K562 (cell line): ENCODE data around the gene POLR2L. TPM values are rescaled to one million over a fixed set of nuclear protein-coding genes. Genes with fewer than 3 reads are reported as not detected.

Experiments
- ATAC-seq: fragments of 200-7000 bp; cut with Tn5 transposase; 3 replicates; pipeline ENCODE4 v1.9.1; 2020; ENCODE audit warnings: moderate library complexity
- BruUV-seq: library from RNA; stranded (reverse); fragments of 400-500 nt; replicated peaks from 2 replicates; lab custom pipeline; 2021; lab: Mats Ljungman, UMichigan
- CTCF ChIA-PET: fragments of 300-600 bp; formaldehyde crosslinking; extraction: SDS; loops from one replicate; lab custom pipeline; 2021; ENCODE audit warnings: low intra/inter-chr PET ratio; lab: Yijun Ruan, JAX
- POLR2A ChIA-PET: fragments of 300-600, 350-650 bp; sonication (Branson Sonifier 250); formaldehyde crosslinking; extraction: SDS; loops from one replicate; lab custom pipeline; 2021; ENCODE audit warnings: antibody characterized with exemption, inconsistent platforms; lab: Yijun Ruan, JAX
- DNase-seq, 4 experiments: peaks; one replicate each; pipeline versions ENCODE4 v3.0.0 to v3.0.0-alpha.2; 2011 to 2018; ENCODE audit warnings: low spot score in 3 of 4, mixed read lengths in 3 of 4; ENCODE audit errors: extremely low read depth in 1 of 4
- FAIRE-seq: peaks from 2 replicates; lab custom pipeline; 2011; peaks lifted over from hg19 to GRCh38; lab: Jason Lieb, UNC
- H2AFZ ChIP-seq: 2 replicates; pipeline ENCODE4 v1.6.0; 2011; ENCODE audit warnings: low read depth, low read length, control low read depth, inconsistent platforms
- H3K27ac ChIP-seq: fragments of 200-600 bp; 3 replicates; pipeline ENCODE4 v1.8.0; 2011; ENCODE audit warnings: low read depth, mild to moderate bottlenecking, control low read depth, inconsistent platforms, low read length, moderate library complexity, mixed read lengths; ENCODE audit errors: extremely low read depth
- H3K27me3 ChIP-seq, 2 experiments: fragments of 300-600 bp in 1 of 2; 2 replicates in 1 of 2; 3 replicates in 1 of 2; pipeline versions ENCODE4 v1.6.0 to v1.8.0; 2011; ENCODE audit warnings: inconsistent platforms in 2 of 2, low read length in 2 of 2, mild to moderate bottlenecking in 1 of 2, mixed read lengths in 1 of 2, moderate library complexity in 1 of 2; ENCODE audit not compliant: control insufficient read depth in 2 of 2, insufficient read depth in 2 of 2
- H3K36me3 ChIP-seq: fragments of 300-600 bp; 3 replicates; pipeline ENCODE4 v1.8.0; 2011; ENCODE audit warnings: mild to moderate bottlenecking, low read length, inconsistent platforms; ENCODE audit not compliant: control insufficient read depth, insufficient read depth
- H3K4me1 ChIP-seq, 2 experiments: fragments of 200-600 bp in 1 of 2; replicated peaks in 1 of 2; 2 replicates in 1 of 2; 3 replicates in 1 of 2; pipeline versions ENCODE4 v1.5.1 to v1.8.0; 2011; ENCODE audit warnings: inconsistent platforms in 2 of 2, low read length in 2 of 2, mild to moderate bottlenecking in 1 of 2, mixed read lengths in 1 of 2, moderate library complexity in 1 of 2; ENCODE audit not compliant: control insufficient read depth in 2 of 2, insufficient read depth in 2 of 2
- H3K4me2 ChIP-seq: 2 replicates; pipeline ENCODE4 v1.6.1; 2011; ENCODE audit warnings: low read length, control low read depth, inconsistent platforms, mixed read lengths; ENCODE audit not compliant: insufficient read depth
- H3K4me3 ChIP-seq: fragments of 200-600 bp; sonication (generic), shearing (Covaris generic); 2 replicates; pipeline ENCODE4 v1.5.1; 2016; ENCODE audit warnings: control low read depth, inconsistent platforms
- H3K79me2 ChIP-seq: fragments of 200-600 bp; 3 replicates; pipeline ENCODE4 v1.8.0; 2011; ENCODE audit warnings: low read length, inconsistent platforms; ENCODE audit not compliant: control insufficient read depth, insufficient read depth
- H3K9ac ChIP-seq, 2 experiments: 2 replicates each; pipeline versions ENCODE4 v1.6.0 to v1.6.1; 2011; ENCODE audit warnings: low read depth in 2 of 2, low read length in 2 of 2, control low read depth in 1 of 2, inconsistent platforms in 1 of 2, mild to moderate bottlenecking in 1 of 2, mixed read lengths in 1 of 2; ENCODE audit not compliant: insufficient read depth in 1 of 2
- H3K9me1 ChIP-seq: one replicate; pipeline ENCODE4 v1.6.0; 2011; ENCODE audit warnings: inconsistent platforms, mild to moderate bottlenecking, low read length, moderate library complexity; ENCODE audit not compliant: control insufficient read depth, insufficient read depth
- H3K9me3 ChIP-seq: replicated peaks from 2 replicates; pipeline ENCODE4 v1.5.1; 2011; ENCODE audit warnings: low read depth, low read length, inconsistent platforms; ENCODE audit not compliant: control insufficient read depth, insufficient read depth
- H4K20me1 ChIP-seq: replicated peaks from 2 replicates; pipeline ENCODE4 v1.6.1; 2011; ENCODE audit warnings: low read length, inconsistent platforms, mixed read lengths; ENCODE audit not compliant: control insufficient read depth, insufficient read depth
- CHD2 ChIP-seq: IDR thresholded peaks from 2 replicates; pipeline ENCODE4 v1.6.1; 2011; ENCODE audit warnings: low read depth, low read length
- CTBP1 ChIP-seq: fragments of 450-650 bp; IDR thresholded peaks from 2 replicates; pipeline ENCODE4 v1.6.1; 2016; ENCODE audit warnings: borderline replicate concordance
- FOS ChIP-seq: IDR thresholded peaks from 3 replicates; pipeline ENCODE4 v1.6.1; 2011; ENCODE audit not compliant: insufficient read length; ENCODE audit errors: extremely low read depth
- FOXP4 ChIP-seq: sonication (generic); formaldehyde crosslinking; IDR thresholded peaks from 2 replicates; pipeline ENCODE4 v1.8.0; 2022; ENCODE audit warnings: mild to moderate bottlenecking, missing genetic modification reagents, borderline replicate concordance
- IRF9 ChIP-seq: fragments of 450-650 bp; IDR thresholded peaks from 2 replicates; pipeline ENCODE4 v1.6.1; 2016; ENCODE audit warnings: missing biosample characterization, missing genetic modification characterization
- MCM3 ChIP-seq: fragments of 450-650 bp; IDR thresholded peaks from 2 replicates; pipeline ENCODE4 v1.6.1; 2016
- NR2C2 ChIP-seq, 2 experiments: fragments of 200-800 bp in 1 of 2; sonication (Bioruptor generic) in 1 of 2; sonication (generic) in 1 of 2; formaldehyde crosslinking in 1 of 2; IDR thresholded peaks; 2 replicates each; pipeline versions ENCODE4 v1.6.1 to v1.8.0; 2016 to 2022; ENCODE audit warnings: mild to moderate bottlenecking in 1 of 2, missing compliant biosample characterization in 1 of 2, missing genetic modification characterization in 1 of 2, missing genetic modification reagents in 1 of 2
- SMC3 ChIP-seq: conservative IDR thresholded peaks from 2 replicates; pipeline ENCODE4 v1.6.1; 2011; ENCODE audit warnings: low read depth, low read length, improper control_type of control experiment; ENCODE audit not compliant: insufficient read depth
- ZNF398 ChIP-seq: fragments of 250-450 bp; sonication (Bioruptor Pico); IDR thresholded peaks from 2 replicates; pipeline ENCODE4 v1.8.0; 2021; ENCODE audit warnings: moderate library complexity, mild to moderate bottlenecking, inconsistent platforms
- ZNF609 ChIP-seq: sonication (generic); formaldehyde crosslinking; IDR thresholded peaks from 2 replicates; pipeline ENCODE4 v1.8.1; 2023; ENCODE audit warnings: missing genetic modification reagents, mild to moderate bottlenecking, borderline replicate concordance
- WGBS: fragments of 100-300 bp; shearing (Covaris generic); methylation state at CpG from one replicate; pipeline ENCODE4 v1.1.6; 2016; ENCODE audit warnings: low coverage, mixed read lengths; ENCODE audit not compliant: insufficient coverage; ENCODE audit errors: missing lambda C conversion rate; 5-methylcytosine and 5-hydroxymethylcytosine counted together
- in situ Hi-C: fragments of 300-500 bp; cut with MboI; formaldehyde crosslinking; loops from 4 replicates; pipeline ENCODE4 v1.15.0; 2018; ENCODE audit warnings: inconsistent platforms, mixed read lengths
- intact Hi-C: fragments of 100-400 bp; cut with micrococcal nuclease; formaldehyde crosslinking; loops from 2 replicates; pipeline ENCODE4 v1.14.2; 2022
- polyA plus RNA-seq, 8 experiments: library from polyadenylated mRNA; depleted of rRNA in 4 of 8; stranded (reverse) in 5 of 8; unstranded in 3 of 8; fragments of >200 nt; fragmentation: Nextera tagmentation in 2 of 8; fragmentation: Illumina TruSeq in 1 of 8; extraction: Ambion mirVana in 2 of 8; extraction: Trizol in 1 of 8; gene quantifications; 2 replicates each; pipeline versions ENCODE4 v1.2.1 to v1.2.3, GENCODE V29; 2011 to 2014; ENCODE audit warnings: inconsistent platforms in 1 of 8, missing spikeins in 1 of 8
- total RNA-seq, 7 experiments: library from RNA; depleted of rRNA in 6 of 7; stranded (reverse); fragments of >200 nt in 6 of 7; fragmentation: Illumina TruSeq in 2 of 7; extraction: Trizol in 2 of 7; gene quantifications; 2 replicates each; pipeline versions ENCODE4 v1.2.1 to v1.2.3, GENCODE V29; 2011 to 2021; ENCODE audit warnings: low replicate concordance in 1 of 7

Gene POLR2L
- total and polyA plus RNA-seq, 9 of the 15 experiments (the other 6 are each of a cell fraction or from before 2014, with no cell fraction given), result 38.3 to 688 (median 108) TPM

GRCh38 chr11:873706-874105, 31.4 kb upstream of the POLR2L start (continued):
- no peak for TF ChIP-seq ZNF398 (CRISPR knock-in tag)

- H3K4me2 ChIP-seq, result no peak overlapping the region
- H4K20me1 ChIP-seq, result peaks cover 28% of the 10 kb centered on the region
- DNase-seq, result no peak
- peaks cover 25 to 82% of the 10 kb centered on the region in 2 experiments; a peak in 4 of 5 replicates for H3K4me1 ChIP-seq
- in situ Hi-C loops (no loop called here), intact Hi-C loops (no loop called here)
- peaks cover 59% of the 10 kb centered on the region for H3K36me3 ChIP-seq
- FAIRE-seq, result no peak
- H2AFZ ChIP-seq, result no peak overlapping the region
- H3K79me2 ChIP-seq, result no peaks in the 10 kb centered on the region
- no peak overlapping the region for H3K4me3 ChIP-seq
- WGBS, result 96% methylated on average over 7 of the region's 9 CpGs
- H3K9me3 ChIP-seq, result no peaks in the 10 kb centered on the region
- ATAC-seq, result no peak
- peak overlapping the region in 1 of 2 experiments; percentile 29; a peak in 2 of 4 replicates for H3K9ac ChIP-seq
- BruUV-seq, result no TSS peak
- H3K27me3 ChIP-seq, result no peaks in the 10 kb centered on the region
- ChIA-PET CTCF (no interaction called here), POLR2A (interaction anchor here (0.7 to 2.5 kb wide), 6 partner anchors 9 to 38 kb away, joined by 3 to 13 read pairs (median 4); partner anchors contain the start of gene CHID1)
- no peak overlapping the region for H3K27ac ChIP-seq
- H3K9me1 ChIP-seq, result peaks cover 20% of the 10 kb centered on the region
- TF ChIP-seq MCM3 (no peak), NR2C2 (CRISPR knock-in tag; IDR thresholded peaks at IDR 0.05) (no peak), NR2C2 (tag; IDR thresholded peaks at IDR 0.05) (no peak), SMC3 (no peak), CHD2 (no peak), CTBP1 (no peak), ZNF609 (CRISPR knock-in tag) (no peak), IRF9 (no peak), FOS (no peak), FOXP4 (CRISPR knock-in tag) (no peak)
Measured at GRCh38 chr11:872799-873198, 30.5 kb upstream of the POLR2L start.
